WTC11 (cell line): ENCODE measurements around the gene CLEC7A.

Experiments used
- CREB1 ChIP-seq: sonication (generic); formaldehyde crosslinking; IDR thresholded peaks from 2 replicates; pipeline ENCODE4 v1.8.0; 2023; ENCODE audit warnings: mild to moderate bottlenecking, missing genetic modification reagents
- ESRRA ChIP-seq: sonication (generic); formaldehyde crosslinking; IDR thresholded peaks from 2 replicates; pipeline ENCODE4 v1.8.1; 2022; ENCODE audit warnings: mild to moderate bottlenecking, missing genetic modification reagents, borderline replicate concordance
- JAZF1 ChIP-seq: fragments of 250-450 bp; sonication (Bioruptor Pico); IDR thresholded peaks from 2 replicates; pipeline ENCODE4 v1.9.0; 2021; ENCODE audit warnings: moderate library complexity, mild to moderate bottlenecking, inconsistent platforms
- MYBL2 ChIP-seq: sonication (generic); formaldehyde crosslinking; IDR thresholded peaks from 2 replicates; pipeline ENCODE4 v1.8.1; 2023; ENCODE audit warnings: mild to moderate bottlenecking, moderate library complexity, missing genetic modification reagents
- NR2C2 ChIP-seq: sonication (generic); formaldehyde crosslinking; IDR thresholded peaks from 2 replicates; pipeline ENCODE4 v1.8.0; 2022; ENCODE audit warnings: mild to moderate bottlenecking, missing genetic modification reagents
- STAT6 ChIP-seq: sonication (generic); formaldehyde crosslinking; conservative IDR thresholded peaks from 2 replicates; pipeline ENCODE4 v1.8.1; 2023; ENCODE audit warnings: mild to moderate bottlenecking, low read depth, missing genetic modification reagents, moderate library complexity
- TP53 ChIP-seq: sonication (generic); formaldehyde crosslinking; IDR thresholded peaks from 2 replicates; pipeline ENCODE4 v1.8.1; 2023; ENCODE audit warnings: mild to moderate bottlenecking, missing genetic modification reagents
- TF ChIP-seq, protein P1 (sequence below): fragments of 200-600 bp; IDR thresholded peaks from 2 replicates; pipeline ENCODE4 v1.8.0; 2022; ENCODE audit warnings: antibody characterized with exemption
- TF ChIP-seq, protein P2 (sequence below): sonication (generic); formaldehyde crosslinking; IDR thresholded peaks from 2 replicates; pipeline ENCODE4 v1.8.0; 2022; ENCODE audit warnings: mild to moderate bottlenecking, missing genetic modification reagents

- TF ChIP-seq JAZF1 (CRISPR knock-in tag): no peak
- TF ChIP-seq, protein P1, sequence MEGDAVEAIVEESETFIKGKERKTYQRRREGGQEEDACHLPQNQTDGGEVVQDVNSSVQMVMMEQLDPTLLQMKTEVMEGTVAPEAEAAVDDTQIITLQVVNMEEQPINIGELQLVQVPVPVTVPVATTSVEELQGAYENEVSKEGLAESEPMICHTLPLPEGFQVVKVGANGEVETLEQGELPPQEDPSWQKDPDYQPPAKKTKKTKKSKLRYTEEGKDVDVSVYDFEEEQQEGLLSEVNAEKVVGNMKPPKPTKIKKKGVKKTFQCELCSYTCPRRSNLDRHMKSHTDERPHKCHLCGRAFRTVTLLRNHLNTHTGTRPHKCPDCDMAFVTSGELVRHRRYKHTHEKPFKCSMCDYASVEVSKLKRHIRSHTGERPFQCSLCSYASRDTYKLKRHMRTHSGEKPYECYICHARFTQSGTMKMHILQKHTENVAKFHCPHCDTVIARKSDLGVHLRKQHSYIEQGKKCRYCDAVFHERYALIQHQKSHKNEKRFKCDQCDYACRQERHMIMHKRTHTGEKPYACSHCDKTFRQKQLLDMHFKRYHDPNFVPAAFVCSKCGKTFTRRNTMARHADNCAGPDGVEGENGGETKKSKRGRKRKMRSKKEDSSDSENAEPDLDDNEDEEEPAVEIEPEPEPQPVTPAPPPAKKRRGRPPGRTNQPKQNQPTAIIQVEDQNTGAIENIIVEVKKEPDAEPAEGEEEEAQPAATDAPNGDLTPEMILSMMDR: no peak
- no peak for TF ChIP-seq TP53 (CRISPR knock-in tag)
- TF ChIP-seq STAT6: no peak
- no peak for TF ChIP-seq CREB1 (CRISPR knock-in tag)
- no peak for TF ChIP-seq NR2C2 (CRISPR knock-in tag)
- TF ChIP-seq, protein P2, sequence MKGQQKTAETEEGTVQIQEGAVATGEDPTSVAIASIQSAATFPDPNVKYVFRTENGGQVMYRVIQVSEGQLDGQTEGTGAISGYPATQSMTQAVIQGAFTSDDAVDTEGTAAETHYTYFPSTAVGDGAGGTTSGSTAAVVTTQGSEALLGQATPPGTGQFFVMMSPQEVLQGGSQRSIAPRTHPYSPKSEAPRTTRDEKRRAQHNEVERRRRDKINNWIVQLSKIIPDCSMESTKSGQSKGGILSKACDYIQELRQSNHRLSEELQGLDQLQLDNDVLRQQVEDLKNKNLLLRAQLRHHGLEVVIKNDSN (CRISPR knock-in tag): no peak
- TF ChIP-seq ESRRA: no peak
- TF ChIP-seq MYBL2: no peak
Measured at GRCh38 chr12:10174986-10175614, 45.1 kb upstream of the CLEC7A start.
